Eye (tissue), 1 donor: ENCODE measurements around the gene HM13.
A peak's percentile ranks its signal among the peaks of the same experiment; 100 is the strongest.
"Not testable (repeated sequence)": the region's sequence is repeated elsewhere in the genome, so short reads cannot be mapped to it uniquely, and the experiment has no call there.

ENCODE experiments used
- DNase-seq: peaks from one replicate; pipeline ENCODE4 v3.0.0-alpha.2; 2015

Gene HM13

DNA sequence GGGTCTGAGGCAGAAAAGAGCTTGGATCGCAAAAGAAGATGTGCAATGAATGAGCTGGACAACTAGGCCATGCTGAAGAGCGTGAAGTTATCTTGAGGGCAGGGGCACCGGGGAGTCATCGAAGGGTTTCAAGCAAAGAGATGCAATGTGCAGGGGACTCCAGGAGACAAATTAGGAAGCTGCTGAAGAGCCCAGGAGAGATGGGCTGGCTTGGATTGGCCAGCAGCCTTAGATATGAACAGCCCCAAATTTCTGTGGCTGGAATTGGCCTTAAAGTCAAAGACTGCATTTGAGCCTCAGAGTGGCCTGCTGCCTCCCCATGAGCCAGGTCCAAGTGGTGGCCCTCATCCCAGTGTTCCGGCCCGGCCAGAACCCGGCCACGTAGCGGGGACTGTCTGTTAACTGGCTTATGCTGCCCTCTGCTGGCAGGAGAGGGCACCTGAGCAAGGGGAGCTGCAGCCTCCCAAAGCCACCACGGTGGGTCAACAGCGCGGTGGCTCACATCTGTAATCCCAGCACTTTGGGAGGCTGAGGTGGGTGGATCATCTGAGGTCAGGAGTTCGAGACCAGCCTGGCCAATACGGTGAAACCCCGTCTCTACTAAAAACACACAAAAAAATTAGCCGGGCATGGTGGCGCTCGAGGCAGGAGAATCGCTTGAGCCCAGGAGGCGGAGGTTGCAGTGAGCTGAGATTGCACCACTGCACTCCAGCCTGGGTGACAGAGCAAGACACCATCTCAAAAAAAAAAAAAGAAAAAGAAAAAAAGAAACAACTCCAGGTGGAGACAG, 11.2 kb upstream of the HM13 start:
- peak; percentile 90 for DNase-seq

DNA sequence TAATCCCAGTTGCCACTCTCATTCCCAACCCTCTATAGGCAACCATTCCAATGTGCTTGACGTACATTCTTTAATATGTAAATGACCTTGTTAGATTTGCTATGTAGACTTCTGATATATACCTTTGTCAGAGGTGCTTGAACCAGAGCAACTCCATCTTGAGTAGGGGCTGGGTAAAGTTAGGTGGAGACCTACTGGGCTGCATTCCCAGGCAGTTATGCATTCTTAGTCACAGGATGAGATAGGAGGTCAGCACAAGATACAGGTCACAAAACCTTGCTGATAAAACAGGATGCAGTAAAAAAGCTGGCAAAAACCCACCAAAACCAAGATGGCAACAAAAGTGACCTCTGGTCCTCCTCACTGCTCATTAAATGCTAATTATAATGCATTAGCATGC, 8.3 kb upstream of the HM13 start:
- no peak for DNase-seq

DNA sequence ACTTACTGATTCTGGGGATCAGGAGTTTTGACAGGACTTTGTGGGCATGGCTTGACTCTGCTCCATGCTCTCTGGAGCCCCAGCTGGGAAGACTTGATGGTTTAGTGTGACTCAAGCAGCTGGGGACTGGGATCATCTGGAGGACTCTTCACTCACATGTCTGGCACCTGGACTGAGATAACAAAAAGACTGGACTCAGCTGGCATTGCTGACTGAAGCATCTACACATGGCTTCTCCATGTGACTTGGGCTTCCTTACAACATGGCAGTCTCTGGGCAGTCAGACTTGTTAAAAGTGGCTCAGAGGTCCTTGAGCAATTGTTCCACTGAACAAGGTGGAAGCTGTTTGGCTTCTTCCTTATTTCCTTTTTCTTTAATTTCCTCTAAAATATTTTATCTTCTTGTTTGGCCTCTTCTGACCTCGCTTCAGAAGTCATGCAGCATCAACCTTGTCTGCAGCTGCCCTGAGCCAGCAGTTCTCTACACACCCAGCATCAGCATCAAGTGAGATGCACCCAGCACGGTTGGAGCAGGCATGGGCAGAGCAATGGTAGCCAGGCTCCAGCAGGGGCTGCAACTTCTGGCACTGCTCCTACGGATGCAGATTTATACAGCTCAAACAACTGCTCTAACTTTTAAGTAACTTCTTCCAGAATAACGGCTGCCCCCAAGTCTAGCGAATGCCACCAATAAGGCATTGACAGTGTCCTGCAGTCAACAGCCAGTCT, 5.6 kb upstream of the HM13 start:
- no peak for DNase-seq

DNA sequence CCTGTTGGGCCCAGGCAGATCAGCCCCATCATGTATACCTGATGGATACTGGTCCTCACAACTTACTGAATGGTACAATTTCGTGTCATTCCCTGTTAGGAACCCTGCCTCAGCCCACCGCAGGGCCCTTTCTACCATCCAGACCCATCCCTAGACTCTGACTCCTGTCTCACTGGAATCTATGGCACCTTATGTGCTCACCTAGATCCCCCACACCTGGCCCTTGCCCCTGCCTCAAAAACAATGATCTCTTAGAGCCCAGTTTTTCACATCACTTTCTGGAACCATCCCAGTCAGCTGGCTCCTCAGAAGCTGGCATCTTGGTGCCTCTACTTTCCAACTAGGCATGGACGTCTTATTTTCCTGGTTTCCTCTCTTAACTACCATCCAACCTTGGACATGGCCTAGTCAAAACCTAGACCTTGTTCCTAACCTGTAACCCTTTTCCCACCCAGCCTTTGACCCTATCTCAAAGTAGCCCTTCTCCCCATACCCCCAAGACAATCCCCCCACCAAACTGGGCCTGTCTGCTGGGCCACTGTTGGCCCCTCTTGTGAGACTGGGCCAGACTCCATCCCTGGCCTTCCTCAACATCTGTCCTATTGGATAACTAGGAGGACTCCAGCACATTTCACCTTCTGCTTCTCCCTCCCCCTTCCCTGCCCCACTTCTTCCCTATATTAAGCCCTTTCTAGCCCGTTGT, 981 bp downstream of the HM13 start:
- no peak for DNase-seq

DNA sequence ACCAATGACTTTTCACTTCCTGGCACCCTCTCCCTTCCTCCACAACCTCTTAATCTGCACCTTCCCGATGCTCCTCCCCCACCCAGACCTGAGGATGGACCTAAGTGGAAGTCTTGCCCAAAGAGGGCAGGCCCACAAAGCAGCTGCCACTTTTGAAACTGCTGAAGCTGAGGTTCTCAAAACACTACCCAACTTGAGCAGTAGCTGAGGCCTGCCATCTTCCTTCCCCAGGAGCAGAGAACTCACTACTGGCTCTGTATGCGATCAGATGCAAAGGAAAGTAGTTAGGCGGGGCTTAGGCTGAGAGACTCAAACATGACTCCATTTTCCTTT, 1.5 kb downstream of the HM13 start:
- no peak for DNase-seq

DNA sequence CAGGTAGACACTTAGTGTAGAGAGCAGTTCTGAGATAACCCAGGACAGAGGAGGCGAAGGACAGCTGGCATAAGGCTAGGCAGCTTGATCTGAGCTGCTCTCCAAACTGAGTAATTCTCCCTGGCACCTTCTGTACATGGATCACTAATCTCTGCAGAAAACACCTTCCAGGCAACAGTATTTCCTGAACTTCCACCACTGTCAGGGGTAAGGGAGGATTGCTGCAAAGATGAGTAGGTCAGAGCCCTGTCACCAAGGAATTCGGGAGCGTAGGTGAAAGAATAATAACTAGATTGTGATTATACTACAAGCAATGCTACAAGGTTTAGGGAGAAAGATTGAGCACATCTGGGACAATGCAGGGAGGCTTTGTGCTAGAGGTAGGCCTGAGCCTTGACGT, 1.9 kb downstream of the HM13 start:
- DNase-seq, result no peak

DNA sequence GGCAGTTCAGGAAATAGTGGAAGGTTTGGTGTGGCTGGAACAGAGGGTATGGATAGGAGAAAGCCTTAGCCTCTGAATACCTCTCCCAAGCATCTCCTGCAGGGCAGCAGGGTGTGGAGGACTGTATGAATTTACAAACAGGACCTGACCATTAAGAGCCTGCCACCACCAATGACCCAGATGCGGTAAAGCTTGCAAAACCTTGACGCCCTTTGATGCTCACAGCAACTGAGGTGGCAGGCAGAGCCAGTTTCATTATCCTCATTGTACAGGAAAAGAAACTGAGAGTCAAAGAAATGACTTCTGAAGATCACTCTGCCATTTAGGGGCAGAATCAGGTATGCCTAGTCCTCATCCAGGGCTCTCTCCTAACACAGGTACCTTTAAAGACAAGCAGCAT, 2.4 kb downstream of the HM13 start:
- DNase-seq, result no peak

DNA sequence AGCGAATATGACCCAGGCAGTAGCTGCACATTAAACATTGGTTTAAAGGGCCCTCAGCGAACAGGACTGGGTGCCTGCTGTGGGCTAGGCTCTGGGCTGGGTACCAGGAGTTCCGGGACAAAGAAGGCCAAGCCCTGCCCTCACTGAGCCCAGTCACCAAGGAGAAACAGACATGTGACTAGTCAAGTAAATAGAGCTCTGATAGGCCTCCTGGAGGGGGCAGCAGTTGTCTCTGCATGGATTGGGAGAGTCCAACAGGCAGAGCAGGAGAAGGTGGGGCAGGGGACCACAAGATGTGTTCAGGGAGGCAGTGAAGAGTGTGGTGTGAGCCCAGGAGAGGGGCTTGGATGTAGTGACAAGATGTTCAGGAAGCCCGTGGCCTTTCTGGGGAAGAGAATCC, 3.1 kb downstream of the HM13 start:
- peak; percentile 4 for DNase-seq

DNA sequence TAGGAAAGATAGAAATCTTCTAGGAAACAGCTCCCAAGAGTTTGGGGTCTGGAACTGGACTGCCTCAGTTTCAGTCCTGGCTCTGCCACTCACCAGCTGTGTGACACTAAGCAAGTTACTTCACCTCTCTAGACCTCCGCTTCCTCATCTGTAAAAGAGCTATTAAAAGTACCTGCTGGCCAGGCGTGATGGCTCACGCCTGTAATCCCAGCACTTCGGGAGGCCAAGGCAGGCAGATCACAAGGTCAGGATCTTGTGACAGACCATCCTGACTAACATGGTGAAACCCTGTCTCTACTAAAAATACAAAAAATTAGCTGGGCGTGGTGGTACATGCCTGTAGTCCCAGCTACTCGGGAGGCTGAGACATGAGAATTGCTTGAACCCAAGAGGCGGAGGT, 7.0 kb downstream of the HM13 start:
- DNase-seq, result not testable (repeated sequence)

DNA sequence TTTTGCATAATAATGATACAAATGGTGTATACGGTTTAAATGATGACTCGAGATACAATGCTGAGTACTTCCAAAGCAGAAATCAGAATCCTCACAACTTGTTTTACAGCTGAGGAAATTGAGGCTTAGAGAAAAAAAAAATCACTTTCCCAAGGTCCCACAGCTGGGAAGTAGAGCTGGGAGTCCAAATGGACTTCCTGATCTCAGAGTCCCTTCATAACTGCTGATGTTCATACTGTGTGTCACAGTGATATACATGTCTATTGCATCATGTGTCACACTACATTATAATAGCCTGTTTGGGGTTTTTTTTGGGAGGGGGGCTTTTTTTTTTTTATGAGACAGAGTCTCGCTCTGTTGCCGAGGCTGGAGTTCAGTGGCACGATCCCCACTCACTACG, 8.5 kb downstream of the HM13 start:
- DNase-seq, result no peak

DNA sequence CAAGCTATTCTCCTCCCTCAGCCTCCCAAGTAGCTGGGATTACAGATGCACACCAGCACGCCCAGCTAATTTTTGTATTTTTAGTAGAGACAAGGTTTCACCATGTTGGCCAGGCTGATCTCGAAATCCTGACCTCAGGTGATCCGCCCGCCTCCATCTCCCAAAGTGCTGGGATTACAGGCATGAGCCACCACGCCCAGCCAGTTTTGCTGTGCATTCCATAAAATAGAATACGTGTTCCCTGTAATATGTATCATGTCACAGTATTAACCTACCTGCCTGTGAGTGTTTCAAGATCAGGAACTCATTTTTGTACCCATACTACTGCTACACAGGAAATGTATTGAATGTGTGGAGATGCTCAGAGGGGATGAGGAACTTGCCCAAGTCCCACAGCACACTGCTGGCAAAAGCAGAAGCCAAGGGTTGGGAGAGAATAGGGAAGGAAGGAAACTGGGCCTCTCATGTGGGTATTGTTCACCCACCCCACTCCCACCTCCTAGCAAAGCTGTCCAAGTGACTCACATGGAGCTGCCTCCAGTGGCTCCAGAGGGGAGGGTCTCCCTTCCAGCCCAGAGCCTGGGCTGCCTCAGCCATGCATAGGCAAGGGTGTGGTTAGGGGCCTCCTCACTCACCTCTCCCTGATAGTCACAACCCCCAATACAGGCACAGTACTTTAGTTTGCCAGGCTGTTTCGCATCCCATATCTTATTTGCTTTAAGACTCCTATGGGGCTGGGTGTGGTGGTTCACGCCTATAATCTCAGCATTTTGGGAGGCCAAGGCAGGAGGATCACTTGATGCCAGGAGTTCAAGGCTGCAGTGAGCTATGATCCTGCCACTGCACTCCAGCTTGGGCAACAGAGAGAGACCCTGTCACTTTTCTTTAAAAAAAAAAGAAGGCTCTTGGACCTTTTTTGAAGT, 9.4 kb downstream of the HM13 start:
- no peak for DNase-seq

DNA sequence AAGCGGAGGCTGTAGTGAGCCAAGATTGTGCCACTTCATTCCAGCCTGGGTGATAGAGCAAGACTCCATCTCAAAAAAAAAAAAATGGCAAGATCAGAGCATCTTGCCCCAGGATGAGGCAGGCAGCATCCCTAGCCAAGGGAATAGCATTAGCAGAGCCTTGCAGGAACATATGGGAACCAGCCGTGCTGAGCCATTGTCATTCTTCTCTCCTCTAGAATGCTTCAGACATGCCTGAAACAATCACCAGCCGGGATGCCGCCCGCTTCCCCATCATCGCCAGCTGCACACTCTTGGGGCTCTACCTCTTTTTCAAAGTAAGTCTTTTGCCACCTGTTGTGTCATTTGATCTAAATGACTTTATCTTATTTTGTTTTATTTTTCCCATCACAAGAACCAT, 13.0 kb downstream of the HM13 start:
- no peak for DNase-seq

DNA sequence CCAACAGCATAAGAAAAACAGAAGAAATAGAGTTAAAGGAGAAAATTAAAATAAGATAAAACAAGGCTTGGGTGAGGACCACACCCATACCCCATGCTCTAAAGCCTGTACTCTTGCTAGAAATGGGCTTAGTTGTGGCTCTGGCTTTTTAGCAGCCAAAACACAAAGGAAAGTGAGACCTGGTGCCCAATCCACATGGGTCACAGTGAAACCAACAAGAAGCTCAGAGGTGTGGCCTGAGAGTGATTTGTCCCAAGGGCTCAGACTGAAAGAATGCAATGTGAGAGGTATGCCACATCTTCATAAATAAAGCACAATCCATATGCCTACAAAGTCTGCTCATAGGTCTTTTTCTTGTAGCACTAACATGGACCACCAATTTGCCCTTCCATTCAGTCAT, 21.1 kb downstream of the HM13 start:
- DNase-seq, result no peak

DNA sequence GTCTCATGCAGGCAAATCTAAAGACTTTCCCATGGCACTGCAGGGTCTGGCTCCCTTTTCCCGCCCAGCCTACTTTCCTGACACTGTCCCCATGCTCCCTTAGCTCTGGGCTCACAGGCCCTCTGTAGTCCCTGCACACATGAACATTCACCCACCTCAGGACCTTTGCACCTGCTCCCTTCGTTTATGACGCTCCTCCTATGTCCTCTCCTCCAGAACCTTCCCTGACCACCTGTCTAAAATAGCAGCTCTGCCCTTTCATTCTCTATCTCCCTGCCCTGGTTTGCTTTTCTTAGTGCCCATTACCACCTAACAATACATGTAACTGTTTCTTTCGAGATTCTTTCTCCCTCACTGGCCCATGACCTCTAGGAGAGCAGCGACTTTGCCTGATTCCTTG, 22.3 kb downstream of the HM13 start:
- no peak for DNase-seq

DNA sequence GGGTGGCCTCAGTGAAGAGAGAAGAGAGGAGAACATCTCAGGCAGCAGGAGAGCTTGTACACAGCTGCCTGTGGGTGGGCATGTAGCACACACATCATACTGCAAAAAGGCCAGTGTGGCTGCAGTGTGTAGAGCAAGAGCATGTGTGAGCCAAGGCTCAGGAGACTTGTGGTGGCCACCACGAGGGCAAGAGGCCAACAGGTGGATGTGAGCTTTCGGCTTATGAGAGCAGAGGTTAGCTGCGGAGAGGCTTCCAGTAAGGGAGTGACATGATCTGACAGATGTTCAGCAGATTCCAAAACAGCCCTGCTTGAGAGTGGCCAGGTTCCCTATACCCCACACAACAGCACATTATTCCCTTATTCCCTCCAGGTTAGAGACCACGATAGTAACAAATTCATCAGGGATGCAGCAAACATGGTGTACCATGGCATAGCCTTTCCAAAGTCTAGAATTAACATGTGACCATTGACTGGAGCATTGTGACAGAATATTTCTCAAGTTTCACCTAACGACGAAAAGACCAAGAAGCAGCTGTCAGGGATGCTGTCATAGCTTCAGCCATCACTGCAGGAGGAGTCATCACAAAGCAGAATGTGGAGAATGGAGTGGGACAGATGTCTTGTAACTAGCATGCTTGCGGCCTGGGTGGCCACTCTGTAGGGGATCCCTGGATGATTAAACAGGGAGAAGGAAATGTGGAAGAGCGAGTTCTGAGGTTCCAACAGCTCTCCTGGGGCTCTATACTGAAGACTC, 23.1 kb downstream of the HM13 start:
- no peak for DNase-seq

DNA sequence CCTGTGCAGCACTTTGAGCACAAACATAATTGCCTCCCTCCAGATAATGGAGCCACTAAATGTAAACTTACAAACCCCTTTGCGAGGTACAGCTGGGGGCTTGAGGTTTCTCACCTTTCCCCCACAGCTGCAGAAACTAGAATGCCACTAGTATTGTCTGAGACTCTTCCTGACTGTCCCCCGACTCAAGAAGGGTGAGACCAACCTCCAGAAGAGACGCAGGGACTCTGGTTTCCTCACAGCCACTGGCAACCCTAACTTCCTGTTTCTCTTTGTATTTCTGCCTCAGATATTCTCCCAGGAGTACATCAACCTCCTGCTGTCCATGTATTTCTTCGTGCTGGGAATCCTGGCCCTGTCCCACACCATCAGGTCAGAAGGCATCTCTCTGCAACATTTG, 23.6 kb downstream of the HM13 start:
- DNase-seq, result no peak

DNA sequence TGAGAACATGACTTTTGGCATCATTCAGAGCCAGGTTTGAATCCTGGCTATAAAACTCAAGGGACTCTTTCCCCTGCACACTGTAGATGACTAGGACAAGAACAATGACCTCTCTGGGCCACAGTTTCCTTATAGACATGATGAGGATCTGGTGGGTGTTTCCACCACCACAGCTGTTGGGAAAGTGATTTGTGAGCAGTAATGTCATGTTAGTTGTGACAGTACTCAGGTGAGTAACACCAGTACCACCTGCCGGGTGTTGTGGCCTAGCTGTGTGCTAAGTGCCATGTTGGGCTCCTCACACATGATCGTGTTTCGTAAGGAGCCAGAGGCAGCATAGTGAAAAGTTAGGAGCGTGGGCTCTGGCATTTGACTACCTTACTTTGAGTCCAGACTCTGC, 24.1 kb downstream of the HM13 start:
- no peak for DNase-seq

DNA sequence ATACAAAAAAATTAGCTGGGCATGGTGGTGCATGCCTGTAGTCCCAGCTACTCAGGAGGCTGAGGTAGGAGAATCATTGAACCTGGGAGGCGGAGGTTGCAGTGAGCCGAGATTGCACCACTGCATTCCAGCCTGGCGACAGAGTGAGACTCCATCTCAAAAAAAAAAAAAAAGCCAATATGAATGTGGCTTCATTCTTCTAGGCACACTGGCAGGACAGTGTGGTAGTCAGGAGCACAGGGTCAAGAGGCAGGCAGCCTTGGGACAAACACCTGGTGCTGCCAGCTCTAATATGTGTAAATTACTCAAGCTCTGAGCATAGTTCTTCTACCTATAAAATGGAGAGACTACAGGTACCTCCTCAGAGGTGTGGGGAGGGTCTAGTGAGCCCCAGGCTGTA, 25.4 kb downstream of the HM13 start:
- DNase-seq, result not testable (repeated sequence)

DNA sequence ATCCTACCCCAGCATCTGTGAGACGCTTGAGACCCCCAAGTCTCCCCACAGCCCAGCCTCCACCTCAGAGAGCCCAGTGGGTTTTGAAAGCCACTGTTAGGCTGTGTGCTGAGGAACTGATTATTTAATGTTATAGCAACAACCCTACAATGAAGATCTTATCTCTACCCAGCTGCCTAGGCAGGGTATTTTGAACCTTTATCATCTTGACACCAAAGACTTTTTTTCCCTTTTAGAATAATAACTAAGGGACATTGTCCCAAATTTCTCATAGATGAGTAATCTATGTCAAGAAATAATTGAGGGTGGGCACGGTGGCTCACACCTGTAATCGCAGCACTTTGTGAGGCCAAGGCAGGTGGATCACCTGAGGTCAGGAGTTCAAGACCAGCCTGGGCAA, 26.2 kb downstream of the HM13 start:
- no peak for DNase-seq

DNA sequence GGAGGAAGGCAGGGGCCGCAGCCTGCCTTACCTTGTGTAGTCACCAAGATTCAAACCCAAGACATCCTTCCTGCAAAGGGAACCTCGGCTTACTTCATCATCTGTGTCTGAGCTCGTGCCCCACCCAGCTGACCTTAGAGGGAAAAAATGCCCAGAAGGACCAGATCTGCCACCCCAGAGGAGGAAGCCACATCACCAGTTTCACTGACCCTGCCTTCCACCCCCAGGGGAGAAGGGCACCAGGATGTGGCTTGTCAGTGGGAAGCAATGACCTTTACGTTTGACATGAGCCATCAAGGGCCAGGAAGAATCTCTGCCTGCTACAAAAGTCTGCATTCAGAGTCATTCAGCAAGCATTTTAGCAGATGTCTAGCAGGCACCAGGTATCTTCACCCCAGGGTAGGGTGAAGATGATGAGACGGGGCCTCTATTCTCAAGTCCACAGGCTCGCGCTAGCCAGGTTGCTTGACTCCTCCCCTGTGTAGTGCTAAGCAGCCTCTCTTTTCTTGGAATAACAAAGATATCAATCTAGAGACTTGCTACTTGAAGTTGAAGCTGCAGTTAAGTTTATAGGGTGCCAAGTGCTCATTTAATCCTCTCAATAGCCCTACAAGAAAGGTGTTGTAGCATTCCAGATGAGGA, 28.1 kb downstream of the HM13 start:
- DNase-seq, result no peak

DNA sequence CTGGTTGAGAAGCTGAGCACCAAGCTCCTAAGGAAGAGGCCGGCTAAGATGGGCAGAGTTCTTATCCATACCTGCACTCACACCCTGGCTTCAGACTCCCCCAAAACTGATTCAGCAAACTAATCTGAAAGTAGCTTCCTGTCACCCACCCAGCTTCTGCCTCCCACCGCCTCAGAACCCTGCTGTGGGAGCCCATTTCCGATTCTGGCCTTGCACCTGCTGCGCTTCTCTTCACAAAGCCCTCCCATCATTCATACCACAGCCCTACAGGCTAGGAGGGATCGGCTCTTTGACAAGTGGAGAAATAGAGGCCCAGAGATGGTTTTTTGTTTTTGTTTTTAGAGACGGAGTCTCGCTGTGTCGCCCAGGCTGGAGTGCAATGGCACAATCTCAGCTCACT, 28.7 kb downstream of the HM13 start:
- no peak for DNase-seq
